CD4-positive, alpha-beta T cell (primary cell): ENCODE measurements around the gene ERVH48-1. TPM values are rescaled to one million over a fixed set of nuclear protein-coding genes. Genes with fewer than 3 reads are reported as not detected.

ENCODE experiments used
- ATAC-seq: fragments of 200-7000 bp; cut with Tn5 transposase; one replicate; pipeline ENCODE4 v1.10.0; 2022; ENCODE audit warnings: mild to moderate bottlenecking; ENCODE audit not compliant: poor library complexity
- CTCF ChIA-PET: fragments of 350-600 bp; sonication (Branson Sonifier 250); formaldehyde crosslinking; loops from one replicate; lab custom pipeline; 2021; ENCODE audit warnings: antibody characterized with exemption, inconsistent platforms; lab: Charles Lee
- POLR2A ChIA-PET: fragments of 350-600 bp; sonication (Branson Sonifier 250); formaldehyde crosslinking; loops from one replicate; lab custom pipeline; 2021; ENCODE audit warnings: antibody characterized with exemption, inconsistent platforms; lab: Charles Lee
- DNase-seq, 14 experiments: peaks; one replicate each; pipeline ENCODE4 v3.0.0-alpha.2; 2013 to 2020; ENCODE audit warnings: mixed read lengths in 2 of 14
- H3K27ac ChIP-seq, 2 donors: one replicate each; pipeline versions ENCODE4 v1.5.1 to v1.7.0; 2013; ENCODE audit warnings: low read length in 2 of 2, low read depth in 1 of 2, mild to moderate bottlenecking in 1 of 2
- H3K27me3 ChIP-seq, 2 experiments: 1 replicate in 1 of 2; 2 replicates in 1 of 2; pipeline versions ENCODE4 v1.6.1 to v1.7.0; 2013; ENCODE audit warnings: low read length in 2 of 2, control low read depth in 1 of 2, mild to moderate bottlenecking in 1 of 2, moderate library complexity in 1 of 2; ENCODE audit not compliant: insufficient read depth in 2 of 2, control insufficient read depth in 1 of 2
- H3K36me3 ChIP-seq: one replicate; pipeline ENCODE4 v1.6.1; 2013; ENCODE audit warnings: low read length, control low read depth; ENCODE audit not compliant: insufficient read depth
- H3K4me1 ChIP-seq: one replicate; pipeline ENCODE4 v1.6.1; 2013; ENCODE audit warnings: low read length, control low read depth; ENCODE audit not compliant: insufficient read depth
- H3K4me3 ChIP-seq: one replicate; pipeline ENCODE4 v1.5.1; 2013; ENCODE audit warnings: mild to moderate bottlenecking, low read length, moderate library complexity
- H3K9me3 ChIP-seq, 2 experiments: 1 replicate in 1 of 2; 2 replicates in 1 of 2; pipeline versions ENCODE4 v1.6.1 to v1.7.0; 2013; ENCODE audit warnings: low read length in 2 of 2, mild to moderate bottlenecking in 2 of 2, control low read depth in 1 of 2, moderate library complexity in 1 of 2; ENCODE audit not compliant: control insufficient read depth in 1 of 2, insufficient read depth in 1 of 2
- H3K27ac Mint-ChIP-seq: one replicate; pipeline ENCODE4 v1.8.0; 2020; ENCODE audit warnings: mixed read lengths
- H3K27me3 Mint-ChIP-seq: one replicate; pipeline ENCODE4 v1.8.0; 2021; ENCODE audit warnings: mixed read lengths
- H3K36me3 Mint-ChIP-seq: one replicate; pipeline ENCODE4 v1.8.0; 2021; ENCODE audit warnings: low read depth, mixed read lengths
- H3K4me1 Mint-ChIP-seq: one replicate; pipeline ENCODE4 v1.8.0; 2021; ENCODE audit warnings: low read depth, mixed read lengths
- H3K4me3 Mint-ChIP-seq: one replicate; pipeline ENCODE4 v1.8.0; 2020; ENCODE audit warnings: mild to moderate bottlenecking, mixed read lengths
- H3K9me3 Mint-ChIP-seq: one replicate; pipeline ENCODE4 v1.8.0; 2020; ENCODE audit warnings: mixed read lengths
- CTCF ChIP-seq: fragments of 200-600 bp; IDR thresholded peaks from one replicate; pipeline ENCODE4 v1.8.0; 2022; ENCODE audit warnings: antibody characterized with exemption, mild to moderate bottlenecking
- intact Hi-C, 2 experiments: fragments of 100-400 bp; cut with DNase I in 1 of 2; cut with micrococcal nuclease in 1 of 2; formaldehyde crosslinking; loops; one replicate each; pipeline versions ENCODE4 v1.15.1 to v1.9.0; 2023 to 2025; cut with DNase I, micrococcal nuclease
- total RNA-seq, 174 experiments: library from RNA in 2 of 174; stranded (reverse) in 2 of 174; gene quantifications; one replicate each; pipeline ENCODE4 v1.2.3 and lab custom pipeline; 2021 to 2026

ERVH48-1 gene
- total RNA-seq, 2 experiments from 2014 or later, result 1.1 to 1.4 TPM

DNA sequence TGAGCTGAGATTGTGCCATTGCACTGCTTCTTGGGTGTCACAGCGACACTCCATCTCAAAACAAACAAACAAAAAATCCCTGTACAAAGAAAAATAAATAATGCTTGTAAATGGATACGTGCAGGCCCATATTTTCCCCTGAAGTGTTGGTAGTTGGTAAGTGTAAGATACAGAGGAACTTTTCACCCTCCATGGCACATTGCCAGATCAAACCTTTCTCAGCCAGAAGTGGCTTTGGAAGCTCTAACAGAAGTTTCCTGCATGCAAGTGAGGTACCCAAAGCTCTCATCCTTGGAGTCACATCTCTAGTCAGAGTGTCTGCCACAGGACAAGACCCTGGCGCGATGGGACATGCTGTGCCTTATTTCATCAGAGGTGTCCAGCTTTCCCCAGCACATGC lies 25.0 kb downstream of the ERVH48-1 start:
- intact Hi-C loops, result no loop called here
- peaks cover 13% of the 10 kb centered on the region for H3K4me1 Mint-ChIP-seq
- no peak overlapping the region for H3K4me3 Mint-ChIP-seq
- no peak overlapping the region for H3K4me3 ChIP-seq
- H3K36me3 Mint-ChIP-seq, result peaks cover 70% of the 10 kb centered on the region
- ChIA-PET CTCF (no interaction called here), POLR2A (no interaction called here)
- peaks cover 53% of the 10 kb centered on the region for H3K36me3 ChIP-seq
- no peak overlapping the region for H3K27ac Mint-ChIP-seq
- H3K27me3 ChIP-seq, result no peaks in the 10 kb centered on the region
- no peak for ATAC-seq
- no peak overlapping the region for H3K27ac ChIP-seq
- DNase-seq, result no peak
- H3K9me3 ChIP-seq, result no peaks in the 10 kb centered on the region
- H3K9me3 Mint-ChIP-seq, result no peaks in the 10 kb centered on the region
- H3K4me1 ChIP-seq, result peaks cover 6% of the 10 kb centered on the region
- TF ChIP-seq CTCF, result no peak
- no peaks in the 10 kb centered on the region for H3K27me3 Mint-ChIP-seq

DNA sequence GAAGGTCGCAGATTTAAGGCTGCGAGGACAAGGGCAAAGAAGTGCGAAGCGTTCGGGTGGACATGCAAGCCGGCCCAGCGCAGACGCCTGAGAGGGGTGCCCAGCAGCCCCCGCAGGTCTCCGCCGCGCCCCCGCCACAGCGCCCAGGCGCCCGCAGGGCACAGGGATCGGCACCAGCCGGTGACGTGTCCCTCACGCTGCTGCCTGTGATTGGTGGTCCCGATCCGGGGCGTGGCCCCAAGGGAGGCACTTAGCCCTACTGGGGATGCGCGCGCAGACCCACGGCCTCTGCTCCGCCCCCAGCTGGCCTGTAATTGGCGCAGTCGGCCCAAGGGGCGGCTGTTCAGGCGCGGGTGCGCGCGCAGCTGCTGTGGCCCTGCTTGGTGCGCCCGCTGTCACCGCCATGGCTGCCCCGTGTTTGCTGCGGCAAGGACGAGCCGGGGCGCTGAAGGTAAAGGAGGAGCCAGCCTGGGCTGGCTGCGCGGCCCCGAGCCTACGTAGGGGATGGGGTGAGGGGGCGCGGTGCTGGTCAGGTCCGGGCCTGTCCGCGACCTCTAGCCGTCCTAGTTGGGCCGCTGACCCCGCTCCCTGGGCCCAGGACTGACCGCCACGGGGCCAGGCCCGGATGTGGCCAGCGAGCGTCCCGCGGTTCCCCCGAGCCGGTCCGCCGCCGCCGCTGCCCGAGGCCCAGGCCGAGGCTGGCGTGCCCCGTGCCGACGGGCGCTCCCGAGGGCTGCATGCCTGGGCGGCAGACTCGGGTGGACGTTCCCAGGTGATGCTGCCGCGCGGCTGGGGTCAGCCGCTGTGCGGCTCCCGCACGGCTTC lies 32.3 kb downstream of the ERVH48-1 start, which contains the start of gene NDUFV3:
Gene NDUFV3 (plus strand): TSS at position 379 of the 825 bp plus-strand sequence. CDS start 25 bp downstream, at position 404.
- Mint-ChIP-seq H3K27ac (peak within 1 kb of the TSS; percentile 97), H3K36me3 (peaks cover 26% of the 10 kb centered on the region), H3K9me3 (no peaks in the 10 kb centered on the region), H3K27me3 (no peaks in the 10 kb centered on the region), H3K4me1 (peaks cover 19% of the 10 kb centered on the region), H3K4me3 (peak within 1 kb of the TSS; percentile 91)
- Histone ChIP-seq H3K36me3 (peaks cover 12% of the 10 kb centered on the region), H3K4me3 (peak within 1 kb of the TSS; percentile 76), H3K4me1 (peaks cover 12% of the 10 kb centered on the region), H3K9me3 (no peaks in the 10 kb centered on the region), H3K27ac (peak within 1 kb of the TSS; percentile 86), H3K27me3 (no peaks in the 10 kb centered on the region)
- no peak for TF ChIP-seq CTCF
- intact Hi-C loops, result loop anchor here (1.0 to 5.0 kb wide), 5 partner anchors 14 to 1119 kb away; partner anchors contain the start of genes WDR4 (in 2 of the 2), PKNOX1 (in 1 of the 2), RSPH1 (in 1 of the 2) and TRAPPC10 (in 1 of the 2)
- ChIA-PET POLR2A (interaction anchor here (0.7 to 2.4 kb wide), 15 partner anchors 8 to 883 kb away, joined by 3 to 39 read pairs (median 5); partner anchors contain the start of genes HSF2BP, PKNOX1, RRP1B and WDR4), CTCF (interaction anchor here (0.8 to 1.5 kb wide), 2 partner anchors 14 to 81 kb away, joined by 4 to 8 read pairs; partner anchors contain the start of genes PKNOX1 and WDR4)
- ATAC-seq, result peak; percentile 93
- DNase-seq, result peak; percentile 100

GRCh38 chr21:42892582-42892930 lies 32.9 kb downstream of the ERVH48-1 start:
- ChIA-PET POLR2A (interaction anchor here (0.7 to 2.4 kb wide), 15 partner anchors 8 to 883 kb away, joined by 3 to 39 read pairs (median 5); partner anchors contain the start of genes HSF2BP, PKNOX1, RRP1B and WDR4), CTCF (interaction anchor here (1.5 kb wide), 1 partner anchor 14 kb away, joined by 8 read pairs; the partner anchor contains the start of gene WDR4)
- no peaks in the 10 kb centered on the region for H3K9me3 Mint-ChIP-seq
- Histone ChIP-seq H3K4me1 (peaks cover 12% of the 10 kb centered on the region), H3K9me3 (no peaks in the 10 kb centered on the region), H3K27ac (peak overlapping the region; percentile 76 to 85), H3K27me3 (no peaks in the 10 kb centered on the region), H3K4me3 (peak overlapping the region; percentile 69), H3K36me3 (peaks cover 8% of the 10 kb centered on the region)
- H3K4me1 Mint-ChIP-seq, result peaks cover 15% of the 10 kb centered on the region
- no peaks in the 10 kb centered on the region for H3K27me3 Mint-ChIP-seq
- H3K4me3 Mint-ChIP-seq, result peak overlapping the region; percentile 91
- ATAC-seq, result no peak
- intact Hi-C loops, result loop anchor here (5.0 kb wide), 4 partner anchors 80 to 1120 kb away; partner anchors contain the start of genes PKNOX1 (in 1 of the 2), RSPH1 (in 1 of the 2) and TRAPPC10 (in 1 of the 2)
- peak overlapping the region; percentile 97 for H3K27ac Mint-ChIP-seq
- TF ChIP-seq CTCF, result no peak
- H3K36me3 Mint-ChIP-seq, result peaks cover 20% of the 10 kb centered on the region
- DNase-seq, result no peak
